Gastrocnemius medialis (tissue), 4 donors: Measurements from ENCODE around the gene NEDD4L.

Source experiments
- CTCF ChIP-seq, 5 experiments: fragments of 450-650 bp in 3 of 5; fragments of 200-600 bp in 2 of 5; sonication (generic) in 2 of 5; IDR thresholded peaks in 4 of 5; conservative IDR thresholded peaks in 1 of 5; 1 replicate in 4 of 5; 2 replicates in 1 of 5; pipeline ENCODE4 v1.5.1; 2016 to 2019; ENCODE audit warnings: antibody characterized with exemption in 5 of 5, mild to moderate bottlenecking in 3 of 5, moderate library complexity in 3 of 5
- POLR2A ChIP-seq, 2 donors: fragments of 450-650 bp; IDR thresholded peaks; one replicate each; pipeline ENCODE4 v1.6.1; 2017; ENCODE audit warnings: antibody characterized with exemption in 2 of 2, mild to moderate bottlenecking in 2 of 2, moderate library complexity in 2 of 2

GRCh38 chr18:58447402-58448095 lies 403.5 kb downstream of the NEDD4L start:
- TF ChIP-seq CTCF (IDR thresholded peaks at IDR 0.05 in 4 of 5, conservative IDR thresholded peaks at IDR 0.05 in 1 of 5) (no peak), POLR2A (IDR thresholded peaks at IDR 0.05) (no peak)
